NCI-H226 (cell line): ENCODE data around the gene PADI3.

Experiments
- DNase-seq: peaks from one replicate; pipeline ENCODE4 v3.0.0-alpha.2; 2015

The PADI3 gene

GRCh38 chr1:17243274-17243673 is 5.6 kb upstream of the PADI3 start:
- DNase-seq = no peak

- no peak for DNase-seq
These were observed 3.8 kb upstream of the PADI3 start for GRCh38 chr1:17244821-17245740.

DNA sequence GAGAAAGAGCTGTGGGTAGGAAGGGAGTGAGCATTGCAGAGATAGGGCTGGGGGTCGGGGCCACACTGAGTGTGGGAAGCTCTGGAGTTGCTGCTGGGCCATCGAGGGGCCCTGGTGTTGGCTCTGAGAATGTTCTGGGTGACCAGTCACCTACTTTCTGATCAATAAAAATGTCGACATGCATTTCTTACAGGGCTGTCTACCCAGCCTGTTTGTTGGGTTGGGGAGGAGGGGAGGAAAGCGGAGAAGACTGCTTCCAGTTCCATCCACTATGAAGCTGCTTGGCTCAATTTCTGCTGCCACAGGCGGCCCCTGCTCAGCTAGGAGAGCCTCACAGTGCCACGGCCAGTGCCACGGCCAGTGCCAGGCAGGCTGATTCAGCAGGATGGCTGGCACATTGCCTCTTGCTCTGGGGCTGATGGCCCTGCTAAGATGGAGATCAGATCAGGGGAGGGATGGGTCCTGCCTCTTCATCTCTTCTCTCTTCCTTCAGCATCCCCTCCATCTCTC is 3.0 kb upstream of the PADI3 start:
- no peak for DNase-seq

GRCh38 chr1:17246971-17247370 is 1.9 kb upstream of the PADI3 start:
- no peak for DNase-seq

GRCh38 chr1:17250601-17251000 is 1.7 kb downstream of the PADI3 start:
- peak; percentile 76 for DNase-seq

DNA sequence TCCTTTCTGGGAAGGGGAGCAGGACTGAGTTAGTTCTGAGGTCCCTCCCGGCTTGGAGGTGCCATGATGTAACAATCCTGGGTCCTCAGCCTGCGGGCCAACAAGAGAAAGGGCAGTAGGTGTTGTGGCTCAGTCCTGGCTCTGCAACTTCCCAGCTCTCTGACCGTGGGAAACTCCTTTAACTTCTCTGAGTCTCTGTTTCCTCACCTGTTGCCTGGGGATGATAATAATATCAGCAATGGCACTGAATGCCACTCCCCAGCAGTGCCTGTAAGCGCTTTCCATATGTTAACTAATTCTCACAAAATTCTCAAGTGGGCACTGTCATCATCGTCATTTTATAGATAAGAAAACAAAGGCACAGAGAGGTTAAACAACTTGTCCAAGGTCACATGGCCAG is 2.3 kb downstream of the PADI3 start:
- DNase-seq = no peak

DNA sequence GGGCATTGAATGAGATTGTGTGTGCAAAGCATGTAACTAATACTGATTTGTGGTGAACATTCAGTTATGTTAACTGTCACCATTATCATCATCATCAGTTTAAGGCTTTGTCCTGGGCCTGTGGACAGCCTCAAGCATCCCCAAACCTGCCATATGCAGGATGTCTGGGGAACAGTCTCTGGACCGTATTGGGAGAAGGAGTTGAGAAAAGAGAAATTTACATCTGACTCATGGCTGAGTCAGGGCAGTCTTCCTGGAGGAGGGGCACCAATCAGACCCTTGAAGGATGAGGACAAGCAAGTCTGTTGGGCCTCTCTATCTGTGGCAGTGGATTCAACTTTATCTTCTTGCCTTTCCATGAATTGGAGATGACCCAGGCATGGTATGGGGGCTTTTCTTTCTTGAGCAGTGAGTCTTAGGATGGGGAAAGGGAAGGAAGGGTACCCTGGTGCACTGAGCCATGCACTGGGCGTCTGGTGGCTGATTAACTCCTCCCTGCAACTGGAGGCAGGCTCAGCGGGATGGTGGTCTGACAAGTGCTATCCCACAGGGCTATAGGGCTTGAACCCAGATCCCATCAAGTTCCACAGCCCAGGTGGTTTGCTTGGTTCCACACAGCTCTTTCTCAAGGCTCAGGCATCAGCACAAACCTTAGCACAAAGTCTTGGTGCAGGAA is 2.9 kb downstream of the PADI3 start:
- peak; percentile 67 for DNase-seq

DNA sequence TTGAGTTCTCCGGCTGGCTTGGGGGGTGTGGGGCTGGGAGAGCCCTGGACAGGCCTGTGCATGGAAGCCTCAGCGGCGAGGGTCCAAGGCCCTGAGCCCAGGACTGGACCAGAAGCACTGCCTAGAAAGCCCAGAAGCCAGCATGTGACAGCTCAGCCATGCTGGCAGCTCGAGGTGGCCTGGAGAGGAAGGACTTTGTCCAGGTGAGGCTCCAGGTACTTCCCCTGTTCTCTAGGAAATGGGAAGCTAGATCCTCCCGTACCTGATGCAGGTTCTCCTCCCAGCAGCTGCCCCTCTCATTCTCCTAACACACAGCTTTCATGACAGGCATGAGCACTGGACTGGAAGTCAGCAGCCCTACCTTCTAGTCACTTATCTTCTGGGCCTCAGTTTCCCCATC is 6.4 kb downstream of the PADI3 start:
- no peak for DNase-seq

DNA sequence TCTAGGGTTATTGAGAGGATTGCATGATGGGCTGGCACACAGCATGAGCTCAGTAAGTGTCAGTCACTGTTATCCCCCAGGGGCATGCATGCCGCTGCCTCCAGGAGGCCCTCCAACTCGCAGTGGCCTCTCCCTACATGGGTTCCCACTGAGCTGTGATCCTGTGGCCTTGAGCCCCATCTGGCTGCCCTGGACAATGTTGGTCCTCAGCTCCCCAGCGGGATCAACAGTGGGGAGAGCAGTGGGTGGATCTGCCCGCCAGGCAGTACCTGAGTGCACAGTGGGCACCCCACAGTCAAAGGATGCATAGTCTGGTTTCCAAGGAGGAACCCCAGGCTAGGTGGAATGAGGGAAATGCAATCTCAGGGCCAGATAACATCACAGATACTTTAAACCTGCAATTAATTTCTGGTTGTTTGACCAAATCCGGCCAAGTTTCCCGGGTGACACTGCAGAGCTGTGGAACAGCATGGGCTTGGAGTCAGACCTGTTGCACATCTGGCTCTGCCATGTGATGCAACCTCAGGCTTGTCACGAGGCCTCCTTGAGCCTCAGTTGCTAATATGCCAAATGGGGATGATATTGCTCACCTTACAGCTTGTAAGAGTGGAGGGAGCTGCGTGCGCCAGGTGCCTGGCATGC is 9.3 kb downstream of the PADI3 start:
- DNase-seq = no peak

- DNase-seq = no peak
These were observed 9.8 kb downstream of the PADI3 start for GRCh38 chr1:17258758-17259130.

GRCh38 chr1:17259233-17259873 is 10.5 kb downstream of the PADI3 start:
- DNase-seq = no peak

DNA sequence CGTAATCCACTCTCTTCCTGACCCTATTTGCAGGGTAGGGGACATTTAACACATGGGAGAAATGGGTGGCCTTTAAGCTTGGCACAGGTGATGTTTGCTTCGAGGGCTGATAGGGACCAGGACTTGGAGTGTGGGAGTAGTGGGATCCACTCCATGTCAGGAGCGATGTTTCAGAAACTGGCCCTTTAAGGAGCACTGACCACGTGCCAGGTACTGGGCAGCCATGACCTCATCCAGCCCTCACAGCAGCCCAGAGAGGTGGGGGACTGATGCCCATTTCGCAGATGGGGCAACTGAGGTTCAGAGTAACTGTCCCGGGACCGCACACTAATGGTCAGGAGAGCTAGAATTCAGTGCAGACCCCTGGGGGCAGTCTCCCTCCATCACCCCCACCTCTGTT is 11.4 kb downstream of the PADI3 start:
- DNase-seq = no peak

DNA sequence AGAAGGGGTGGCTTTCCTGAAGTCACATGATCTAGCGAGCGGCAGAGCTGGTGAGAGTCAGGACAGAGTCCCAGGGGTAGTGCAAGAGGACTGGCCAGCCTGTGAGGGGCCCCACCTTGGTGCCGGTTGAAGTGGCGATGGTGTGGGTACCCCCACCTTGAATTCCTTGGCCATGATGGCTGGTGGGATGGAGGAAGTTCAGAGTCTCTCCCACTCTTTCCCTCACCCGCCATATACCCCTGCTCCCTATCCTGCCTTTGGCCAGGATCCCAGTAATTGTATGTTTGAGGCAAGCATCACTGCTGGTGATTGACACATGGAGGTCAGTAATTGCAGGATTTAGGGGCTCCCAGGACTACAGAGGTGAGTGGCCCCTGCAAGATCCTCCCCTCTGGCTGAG is 11.8 kb downstream of the PADI3 start:
- no peak for DNase-seq

- DNase-seq = no peak
These were observed 15.0 kb downstream of the PADI3 start for GRCh38 chr1:17263936-17264335.

DNA sequence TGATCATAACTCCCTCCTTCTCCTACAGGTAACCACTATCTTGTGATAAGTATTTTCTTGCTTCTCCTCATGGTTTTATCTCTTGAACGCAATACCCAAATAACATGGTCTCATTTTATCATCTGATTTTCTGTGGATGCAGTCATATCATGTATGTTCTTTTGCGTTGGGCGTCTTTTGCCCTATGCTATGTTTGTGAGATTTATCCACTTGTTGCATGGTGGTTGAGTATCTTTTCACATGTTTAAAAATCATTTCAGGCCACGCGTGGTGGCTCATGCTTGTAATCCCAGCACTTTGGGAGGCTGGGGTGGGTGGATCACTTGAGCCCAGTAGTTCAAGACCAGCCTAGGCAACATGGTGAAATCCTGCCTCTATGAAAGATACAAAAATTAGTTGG is 15.6 kb downstream of the PADI3 start:
- DNase-seq = no peak

DNA sequence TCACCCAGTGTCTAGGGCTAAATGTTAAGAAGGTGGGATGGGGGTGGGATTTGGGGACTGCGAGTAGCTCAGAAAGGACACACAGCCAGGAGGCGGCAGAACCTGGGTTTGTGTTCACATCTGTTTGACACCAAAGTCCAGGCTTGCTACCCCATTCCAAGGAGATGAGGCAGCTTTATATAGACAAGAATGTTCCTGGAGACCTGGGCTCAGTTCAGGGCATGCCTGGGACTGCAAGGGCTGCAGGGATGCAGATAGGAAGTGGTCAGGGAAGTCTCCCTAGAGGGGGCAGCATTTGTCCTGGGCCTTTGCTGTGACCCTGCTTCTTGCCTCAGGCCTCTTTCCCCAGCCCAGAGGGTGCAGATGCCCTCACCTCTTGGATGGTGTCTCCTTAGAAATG is 16.3 kb downstream of the PADI3 start:
- DNase-seq = no peak

DNA sequence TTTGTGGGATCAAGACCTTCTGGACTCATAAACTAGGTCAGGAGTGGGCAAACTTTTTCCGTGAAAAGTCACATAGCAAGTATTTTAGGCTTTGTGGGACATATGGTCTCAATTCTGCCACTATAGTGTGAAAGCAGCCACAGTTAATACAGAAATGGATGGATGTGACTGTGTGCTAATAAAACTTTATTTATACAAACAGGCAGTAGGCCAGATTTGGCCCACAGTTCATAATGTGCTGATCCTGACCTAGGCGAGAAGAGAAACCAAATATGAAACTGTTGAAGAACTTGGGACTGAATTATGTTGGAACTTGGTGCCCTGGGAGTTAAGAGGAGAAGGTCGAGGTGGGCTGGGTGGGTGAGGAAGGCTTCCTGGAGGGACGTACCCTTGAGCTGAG is 17.1 kb downstream of the PADI3 start:
- DNase-seq = no peak

- DNase-seq = no peak
These were observed 22.2 kb downstream of the PADI3 start for GRCh38 chr1:17270891-17271765.

DNA sequence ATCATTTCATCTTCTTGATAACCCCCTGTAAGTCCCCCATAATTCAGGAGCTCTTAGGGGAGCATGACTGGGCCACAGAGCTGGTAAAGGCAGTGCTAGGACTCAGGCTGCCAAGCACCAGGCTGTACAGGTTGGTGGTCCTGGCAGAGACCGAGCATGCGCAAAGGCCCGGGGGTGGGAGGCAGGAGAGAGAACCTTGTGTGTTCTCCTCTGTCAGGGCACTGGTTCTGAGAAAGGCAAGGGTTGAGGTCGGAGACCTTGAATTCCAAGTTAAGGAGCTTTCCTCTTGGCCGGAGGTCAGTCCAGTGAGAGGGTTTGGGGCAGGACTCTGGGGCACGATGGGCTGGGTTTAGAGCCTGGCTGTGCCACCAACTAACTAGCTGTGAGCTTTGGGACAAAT is 23.2 kb downstream of the PADI3 start:
- DNase-seq = no peak

DNA sequence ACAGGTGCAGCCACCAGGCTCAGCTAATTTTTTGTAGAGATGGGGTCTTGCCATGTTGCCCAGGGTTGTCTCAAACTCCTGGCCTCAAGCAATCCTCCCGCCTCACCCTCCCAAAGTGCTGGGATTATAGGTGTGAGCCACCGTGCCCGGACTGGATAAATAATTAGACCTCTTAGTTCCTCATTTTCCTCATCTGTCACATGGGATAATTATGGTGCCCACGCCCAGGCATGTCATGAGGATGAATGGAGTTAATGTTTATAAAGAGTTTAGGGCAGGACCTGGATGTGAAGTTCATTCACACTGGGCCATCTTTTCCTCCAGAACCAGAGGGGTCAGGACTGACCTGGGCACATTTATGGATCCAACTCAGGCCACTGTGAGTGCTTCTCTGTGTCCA is 23.7 kb downstream of the PADI3 start:
- no peak for DNase-seq

DNA sequence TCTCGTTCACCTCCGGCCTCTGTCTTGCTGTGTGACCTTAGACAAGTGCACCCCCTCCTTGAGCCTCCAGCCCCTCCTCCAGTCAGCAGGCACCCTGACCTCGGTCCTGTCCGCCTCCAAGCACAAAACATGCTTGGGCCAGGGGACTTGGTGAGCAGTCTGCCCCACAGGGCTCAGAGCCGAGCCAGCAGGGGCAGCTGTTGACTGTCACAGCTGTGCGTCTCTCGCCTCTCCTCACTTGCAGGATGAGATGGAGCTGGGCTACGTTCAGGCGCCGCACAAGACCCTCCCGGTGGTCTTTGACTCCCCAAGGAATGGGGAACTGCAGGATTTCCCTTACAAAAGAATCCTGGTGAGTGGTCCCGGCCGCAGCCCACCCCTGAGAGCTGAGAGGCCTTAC is 24.2 kb downstream of the PADI3 start:
- DNase-seq = no peak
